Liver (tissue), 9 donors: Measurements from ENCODE around the gene KIZ. TPM values are rescaled to one million over a fixed set of nuclear protein-coding genes. Genes with fewer than 3 reads are reported as not detected.

Experiments used
- DNase-seq: peaks from one replicate; pipeline ENCODE4 v3.0.0-alpha.2; 2017; ENCODE audit warnings: low spot score
- H3K27ac ChIP-seq, 2 donors: one replicate each; pipeline ENCODE4 v1.7.0; 2013; ENCODE audit warnings: inconsistent platforms in 2 of 2, low read length in 2 of 2, control low read depth in 1 of 2, low read depth in 1 of 2, mild to moderate bottlenecking in 1 of 2
- H3K27me3 ChIP-seq, 4 donors: one replicate each; pipeline versions ENCODE4 v1.6.1 to v1.7.0; 2013; ENCODE audit warnings: low read length in 3 of 4, inconsistent platforms in 1 of 4, mild to moderate bottlenecking in 1 of 4, moderate library complexity in 1 of 4; ENCODE audit not compliant: control insufficient read depth in 4 of 4, insufficient read depth in 4 of 4
- H3K36me3 ChIP-seq, 4 donors: one replicate each; pipeline versions ENCODE4 v1.6.1 to v1.7.0; 2013; ENCODE audit warnings: low read length in 3 of 4, mild to moderate bottlenecking in 3 of 4, low read depth in 1 of 4, moderate library complexity in 1 of 4; ENCODE audit not compliant: control insufficient read depth in 4 of 4, insufficient read depth in 3 of 4
- H3K4me1 ChIP-seq, 4 donors: one replicate each; pipeline versions ENCODE4 v1.6.1 to v1.7.0; 2013; ENCODE audit warnings: low read length in 3 of 4, mild to moderate bottlenecking in 3 of 4, moderate library complexity in 1 of 4; ENCODE audit not compliant: control insufficient read depth in 4 of 4, insufficient read depth in 4 of 4
- H3K4me3 ChIP-seq, 3 donors: one replicate each; pipeline versions ENCODE4 v1.6.1 to v1.7.0; 2013; ENCODE audit warnings: low read length in 3 of 3, control low read depth in 1 of 3, low read depth in 1 of 3, mild to moderate bottlenecking in 1 of 3
- H3K9ac ChIP-seq, 2 donors: one replicate each; pipeline ENCODE4 v1.7.0; 2013; ENCODE audit warnings: low read length in 2 of 2, mild to moderate bottlenecking in 2 of 2, moderate library complexity in 2 of 2, control low read depth in 1 of 2, low read depth in 1 of 2
- H3K9me3 ChIP-seq, 4 donors: one replicate each; pipeline versions ENCODE4 v1.6.1 to v1.7.0; 2013; ENCODE audit warnings: low read length in 3 of 4; ENCODE audit not compliant: control insufficient read depth in 4 of 4
- EGR1 ChIP-seq, 2 donors: IDR thresholded peaks; 2 replicates each; pipeline ENCODE4 v1.6.1; 2016 to 2018; ENCODE audit warnings: antibody characterized with exemption in 2 of 2, low read depth in 2 of 2
- FOXA1 ChIP-seq: IDR thresholded peaks from 2 replicates; pipeline ENCODE4 v1.6.1; 2016; ENCODE audit warnings: antibody characterized with exemption
- FOXA2 ChIP-seq: IDR thresholded peaks from 2 replicates; pipeline ENCODE4 v1.6.1; 2016; ENCODE audit warnings: antibody characterized with exemption
- GABPA ChIP-seq, 2 donors: IDR thresholded peaks in 1 of 2; conservative IDR thresholded peaks in 1 of 2; 2 replicates each; pipeline ENCODE4 v1.6.1; 2016; ENCODE audit warnings: antibody characterized with exemption in 2 of 2, mild to moderate bottlenecking in 1 of 2, moderate library complexity in 1 of 2
- HNF4A ChIP-seq, 2 donors: conservative IDR thresholded peaks; 2 replicates each; pipeline ENCODE4 v1.6.1; 2016; ENCODE audit warnings: antibody characterized with exemption in 2 of 2, mild to moderate bottlenecking in 2 of 2
- HNF4G ChIP-seq: IDR thresholded peaks from 2 replicates; pipeline ENCODE4 v1.6.1; 2016; ENCODE audit warnings: antibody characterized with exemption
- JUND ChIP-seq, 2 donors: IDR thresholded peaks; 2 replicates each; pipeline ENCODE4 v1.6.1; 2016; ENCODE audit warnings: antibody characterized with exemption in 2 of 2
- NR2F2 ChIP-seq: IDR thresholded peaks from 2 replicates; pipeline ENCODE4 v1.6.1; 2016; ENCODE audit warnings: antibody characterized with exemption
- RAD21 ChIP-seq, 2 donors: IDR thresholded peaks; 2 replicates each; pipeline ENCODE4 v1.6.1; 2016; ENCODE audit warnings: antibody characterized with exemption in 2 of 2, mild to moderate bottlenecking in 2 of 2
- RXRA ChIP-seq, 2 donors: IDR thresholded peaks; 2 replicates each; pipeline ENCODE4 v1.6.1; 2017 to 2018; ENCODE audit warnings: antibody characterized with exemption in 2 of 2, mild to moderate bottlenecking in 1 of 2
- SP1 ChIP-seq: IDR thresholded peaks from 2 replicates; pipeline ENCODE4 v1.6.1; 2018; ENCODE audit warnings: antibody characterized with exemption, mild to moderate bottlenecking
- TAF1 ChIP-seq: conservative IDR thresholded peaks from 2 replicates; pipeline ENCODE4 v1.6.1; 2016; ENCODE audit warnings: antibody characterized with exemption, mild to moderate bottlenecking
- YY1 ChIP-seq: IDR thresholded peaks from 2 replicates; pipeline ENCODE4 v1.6.1; 2016; ENCODE audit warnings: antibody characterized with exemption, mild to moderate bottlenecking
- WGBS: extraction: QIAGEN DNeasy Blood & Tissue Kit; methylation state at CpG from one replicate; pipeline ENCODE4 v1.1.7; 2013; 5-methylcytosine and 5-hydroxymethylcytosine counted together
- polyA plus RNA-seq, 2 donors: library from polyadenylated mRNA; stranded (reverse) in 1 of 2; unstranded in 1 of 2; fragments of 200-250 nt in 1 of 2; fragments of >200 nt in 1 of 2; fragmentation: Nextera tagmentation in 1 of 2; extraction: Ambion mirVana in 1 of 2; gene quantifications; one replicate each; pipeline versions ENCODE4 v1.2.1 to v1.2.3, GENCODE V29; 2013 to 2015
- total RNA-seq, 2 donors: library from RNA; depleted of rRNA; stranded (reverse); fragments of >200 nt; gene quantifications; one replicate each; pipeline ENCODE4 v1.2.3, GENCODE V29; 2014
- TF ChIP-seq, protein P1 (sequence below): IDR thresholded peaks from 2 replicates; pipeline ENCODE4 v1.6.1; 2016; ENCODE audit warnings: antibody characterized with exemption
- TF ChIP-seq, protein P2 (sequence below): IDR thresholded peaks from 2 replicates; pipeline ENCODE4 v1.6.1; 2016; ENCODE audit warnings: antibody characterized with exemption, mild to moderate bottlenecking
- TF ChIP-seq, protein P3 (sequence below): fragments of 150-350 bp; IDR thresholded peaks from 2 replicates; pipeline ENCODE4 v1.5.1; 2017; ENCODE audit warnings: improper control_type of control experiment, low read depth, low read length; ENCODE audit not compliant: missing input control
- TF ChIP-seq, protein P4 (sequence below): IDR thresholded peaks from 2 replicates; pipeline ENCODE4 v1.6.1; 2016; ENCODE audit warnings: antibody characterized with exemption
- TF ChIP-seq, protein P5 (sequence below): IDR thresholded peaks from 2 replicates; pipeline ENCODE4 v1.6.1; 2016; ENCODE audit warnings: antibody characterized with exemption
- donor health status: healthy.
- donor health status: healthy.
- donor health status: healthy.
- donor health status: healthy.
- donor health status: healthy.

Gene KIZ
- total and polyA plus RNA-seq, 4 donors, result 3.0 to 9.5 (median 5.2) TPM

DNA sequence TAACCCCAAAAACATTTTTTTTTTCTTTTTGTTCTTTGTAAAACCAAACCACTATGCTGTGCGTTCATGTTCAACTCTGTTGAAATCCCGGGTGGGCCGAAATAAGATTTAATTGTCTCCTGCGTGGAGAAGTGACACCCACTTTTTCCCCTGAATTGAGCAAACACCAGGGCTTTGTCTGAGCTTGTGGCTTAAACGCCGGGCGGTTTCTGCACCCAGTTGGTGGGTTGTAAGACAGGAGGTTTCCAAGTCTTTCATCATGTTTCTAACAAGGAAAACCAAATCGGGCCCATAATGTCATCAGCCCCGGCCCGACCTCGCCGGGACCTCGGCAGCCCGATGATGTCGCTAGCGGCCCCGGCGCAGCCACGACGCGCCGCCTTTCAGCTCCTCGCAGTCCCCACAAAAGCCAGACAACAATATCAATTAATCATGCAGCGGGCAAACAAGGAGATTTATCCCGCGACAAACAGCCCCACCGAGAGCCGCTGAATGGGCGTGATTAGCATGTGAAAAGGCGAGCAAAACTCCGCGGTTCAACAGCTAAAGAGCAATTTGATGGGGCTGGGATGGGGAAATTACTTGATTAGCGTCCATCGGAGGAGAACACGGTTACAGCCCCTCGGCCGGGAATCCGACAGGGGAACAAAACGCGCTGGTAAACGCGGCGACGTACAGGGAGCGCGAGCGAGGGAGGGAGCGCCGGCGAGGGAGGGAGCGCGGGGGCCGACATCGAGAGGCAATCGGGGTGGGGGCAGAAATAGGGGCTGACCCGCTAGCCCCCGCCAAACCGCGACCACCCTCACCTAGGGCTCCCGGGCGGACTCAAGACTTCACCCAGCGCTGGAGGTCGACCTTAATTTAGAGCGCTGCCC, 25.1 kb upstream of the KIZ start:
- Histone ChIP-seq H3K27me3 (peaks cover 8 to 24% (median 16%) of the 10 kb centered on the region in 4 donors), H3K9ac (no peak overlapping the region), H3K36me3 (no peaks in the 10 kb centered on the region), H3K27ac (no peak overlapping the region), H3K4me3 (peak overlapping the region in 2 of 3 donors; percentile 47 to 69), H3K4me1 (peaks cover 9 to 34% (median 22%) of the 10 kb centered on the region in 4 donors), H3K9me3 (no peaks in the 10 kb centered on the region)
- TF ChIP-seq EGR1 (IDR thresholded peaks at IDR 0.05; ENCODE audit: low read depth in 2 of 2) (no peak), FOXA1 (no peak), HNF4G (no peak), YY1 (no peak), HNF4A (conservative IDR thresholded peaks at IDR 0.05) (no peak), RXRA (IDR thresholded peaks at IDR 0.05) (no peak), SP1 (no peak), RAD21 (IDR thresholded peaks at IDR 0.05) (no peak), GABPA (IDR thresholded peaks at IDR 0.05 in 1 of 2, conservative IDR thresholded peaks at IDR 0.05 in 1 of 2) (no peak)
- TF ChIP-seq, protein P1, sequence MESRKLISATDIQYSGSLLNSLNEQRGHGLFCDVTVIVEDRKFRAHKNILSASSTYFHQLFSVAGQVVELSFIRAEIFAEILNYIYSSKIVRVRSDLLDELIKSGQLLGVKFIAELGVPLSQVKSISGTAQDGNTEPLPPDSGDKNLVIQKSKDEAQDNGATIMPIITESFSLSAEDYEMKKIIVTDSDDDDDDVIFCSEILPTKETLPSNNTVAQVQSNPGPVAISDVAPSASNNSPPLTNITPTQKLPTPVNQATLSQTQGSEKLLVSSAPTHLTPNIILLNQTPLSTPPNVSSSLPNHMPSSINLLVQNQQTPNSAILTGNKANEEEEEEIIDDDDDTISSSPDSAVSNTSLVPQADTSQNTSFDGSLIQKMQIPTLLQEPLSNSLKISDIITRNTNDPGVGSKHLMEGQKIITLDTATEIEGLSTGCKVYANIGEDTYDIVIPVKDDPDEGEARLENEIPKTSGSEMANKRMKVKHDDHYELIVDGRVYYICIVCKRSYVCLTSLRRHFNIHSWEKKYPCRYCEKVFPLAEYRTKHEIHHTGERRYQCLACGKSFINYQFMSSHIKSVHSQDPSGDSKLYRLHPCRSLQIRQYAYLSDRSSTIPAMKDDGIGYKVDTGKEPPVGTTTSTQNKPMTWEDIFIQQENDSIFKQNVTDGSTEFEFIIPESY, result no peak
- WGBS, result 5% methylated on average over 64 of the region's 64 CpGs
- DNase-seq, result no peak

DNA sequence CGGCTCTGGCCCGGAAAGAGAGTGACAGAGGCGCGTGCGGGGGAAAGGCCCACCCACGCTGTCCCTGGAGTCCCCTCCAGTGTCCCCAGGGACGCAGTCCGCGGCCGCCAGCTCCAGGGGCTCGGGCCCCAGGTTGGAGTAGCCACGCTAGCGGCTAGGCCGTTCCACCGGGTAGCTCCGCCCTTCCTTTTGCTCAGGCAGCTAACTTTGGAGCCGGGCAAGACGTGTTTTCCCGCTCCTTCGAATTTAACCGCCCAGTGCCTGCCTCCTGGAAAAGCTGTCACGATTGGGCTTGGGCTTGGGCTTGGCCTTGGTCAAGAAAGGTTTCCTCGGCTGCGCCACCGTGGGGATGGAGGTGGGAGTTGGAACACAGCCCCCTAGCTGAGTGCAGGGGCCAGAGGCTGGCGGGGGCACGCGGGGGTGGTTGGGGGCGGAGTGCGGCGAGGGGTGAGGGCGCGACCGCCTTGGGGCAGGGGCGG, 24.4 kb upstream of the KIZ start:
- WGBS, result 7% methylated on average over 35 of the region's 35 CpGs
- no peaks in the 10 kb centered on the region for H3K9me3 ChIP-seq
- H3K27ac ChIP-seq, result no peak overlapping the region
- no peak overlapping the region for H3K9ac ChIP-seq
- H3K36me3 ChIP-seq, result no peaks in the 10 kb centered on the region
- no peak for DNase-seq
- TF ChIP-seq NR2F2 (no peak), FOXA2 (no peak), HNF4G (no peak), RXRA (IDR thresholded peaks at IDR 0.05) (no peak), GABPA (IDR thresholded peaks at IDR 0.05 in 1 of 2, conservative IDR thresholded peaks at IDR 0.05 in 1 of 2) (no peak), HNF4A (conservative IDR thresholded peaks at IDR 0.05) (no peak), FOXA1 (no peak), TAF1 (no peak), JUND (IDR thresholded peaks at IDR 0.05) (no peak), SP1 (no peak), RAD21 (IDR thresholded peaks at IDR 0.05) (no peak), YY1 (no peak), EGR1 (IDR thresholded peaks at IDR 0.05; ENCODE audit: low read depth in 2 of 2) (no peak)
- TF ChIP-seq, protein P2, sequence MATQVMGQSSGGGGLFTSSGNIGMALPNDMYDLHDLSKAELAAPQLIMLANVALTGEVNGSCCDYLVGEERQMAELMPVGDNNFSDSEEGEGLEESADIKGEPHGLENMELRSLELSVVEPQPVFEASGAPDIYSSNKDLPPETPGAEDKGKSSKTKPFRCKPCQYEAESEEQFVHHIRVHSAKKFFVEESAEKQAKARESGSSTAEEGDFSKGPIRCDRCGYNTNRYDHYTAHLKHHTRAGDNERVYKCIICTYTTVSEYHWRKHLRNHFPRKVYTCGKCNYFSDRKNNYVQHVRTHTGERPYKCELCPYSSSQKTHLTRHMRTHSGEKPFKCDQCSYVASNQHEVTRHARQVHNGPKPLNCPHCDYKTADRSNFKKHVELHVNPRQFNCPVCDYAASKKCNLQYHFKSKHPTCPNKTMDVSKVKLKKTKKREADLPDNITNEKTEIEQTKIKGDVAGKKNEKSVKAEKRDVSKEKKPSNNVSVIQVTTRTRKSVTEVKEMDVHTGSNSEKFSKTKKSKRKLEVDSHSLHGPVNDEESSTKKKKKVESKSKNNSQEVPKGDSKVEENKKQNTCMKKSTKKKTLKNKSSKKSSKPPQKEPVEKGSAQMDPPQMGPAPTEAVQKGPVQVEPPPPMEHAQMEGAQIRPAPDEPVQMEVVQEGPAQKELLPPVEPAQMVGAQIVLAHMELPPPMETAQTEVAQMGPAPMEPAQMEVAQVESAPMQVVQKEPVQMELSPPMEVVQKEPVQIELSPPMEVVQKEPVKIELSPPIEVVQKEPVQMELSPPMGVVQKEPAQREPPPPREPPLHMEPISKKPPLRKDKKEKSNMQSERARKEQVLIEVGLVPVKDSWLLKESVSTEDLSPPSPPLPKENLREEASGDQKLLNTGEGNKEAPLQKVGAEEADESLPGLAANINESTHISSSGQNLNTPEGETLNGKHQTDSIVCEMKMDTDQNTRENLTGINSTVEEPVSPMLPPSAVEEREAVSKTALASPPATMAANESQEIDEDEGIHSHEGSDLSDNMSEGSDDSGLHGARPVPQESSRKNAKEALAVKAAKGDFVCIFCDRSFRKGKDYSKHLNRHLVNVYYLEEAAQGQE, result no peak
- TF ChIP-seq, protein P1, result no peak
- TF ChIP-seq, protein P3, sequence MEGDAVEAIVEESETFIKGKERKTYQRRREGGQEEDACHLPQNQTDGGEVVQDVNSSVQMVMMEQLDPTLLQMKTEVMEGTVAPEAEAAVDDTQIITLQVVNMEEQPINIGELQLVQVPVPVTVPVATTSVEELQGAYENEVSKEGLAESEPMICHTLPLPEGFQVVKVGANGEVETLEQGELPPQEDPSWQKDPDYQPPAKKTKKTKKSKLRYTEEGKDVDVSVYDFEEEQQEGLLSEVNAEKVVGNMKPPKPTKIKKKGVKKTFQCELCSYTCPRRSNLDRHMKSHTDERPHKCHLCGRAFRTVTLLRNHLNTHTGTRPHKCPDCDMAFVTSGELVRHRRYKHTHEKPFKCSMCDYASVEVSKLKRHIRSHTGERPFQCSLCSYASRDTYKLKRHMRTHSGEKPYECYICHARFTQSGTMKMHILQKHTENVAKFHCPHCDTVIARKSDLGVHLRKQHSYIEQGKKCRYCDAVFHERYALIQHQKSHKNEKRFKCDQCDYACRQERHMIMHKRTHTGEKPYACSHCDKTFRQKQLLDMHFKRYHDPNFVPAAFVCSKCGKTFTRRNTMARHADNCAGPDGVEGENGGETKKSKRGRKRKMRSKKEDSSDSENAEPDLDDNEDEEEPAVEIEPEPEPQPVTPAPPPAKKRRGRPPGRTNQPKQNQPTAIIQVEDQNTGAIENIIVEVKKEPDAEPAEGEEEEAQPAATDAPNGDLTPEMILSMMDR, result no peak
- TF ChIP-seq, protein P4, sequence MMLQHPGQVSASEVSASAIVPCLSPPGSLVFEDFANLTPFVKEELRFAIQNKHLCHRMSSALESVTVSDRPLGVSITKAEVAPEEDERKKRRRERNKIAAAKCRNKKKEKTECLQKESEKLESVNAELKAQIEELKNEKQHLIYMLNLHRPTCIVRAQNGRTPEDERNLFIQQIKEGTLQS, result no peak
- TF ChIP-seq, protein P5, sequence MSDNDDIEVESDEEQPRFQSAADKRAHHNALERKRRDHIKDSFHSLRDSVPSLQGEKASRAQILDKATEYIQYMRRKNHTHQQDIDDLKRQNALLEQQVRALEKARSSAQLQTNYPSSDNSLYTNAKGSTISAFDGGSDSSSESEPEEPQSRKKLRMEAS, result no peak
- H3K4me1 ChIP-seq, result peaks cover 10 to 34% (median 22%) of the 10 kb centered on the region in 4 donors
- H3K4me3 ChIP-seq, result peak overlapping the region in 1 of 3 donors; percentile 69
- H3K27me3 ChIP-seq, result peaks cover 8 to 24% (median 18%) of the 10 kb centered on the region in 4 donors
